ENCODE measurements around the gene TMEM151A. TPM values are rescaled to one million over a fixed set of nuclear protein-coding genes. Genes with fewer than 3 reads are reported as not detected.
"Not testable (repeated sequence)": the region's sequence is repeated elsewhere in the genome, so short reads cannot be mapped to it uniquely, and the experiment has no call there.

TMEM151A gene
- total RNA-seq, 4 donors from 2014 or later: not detected

DNA sequence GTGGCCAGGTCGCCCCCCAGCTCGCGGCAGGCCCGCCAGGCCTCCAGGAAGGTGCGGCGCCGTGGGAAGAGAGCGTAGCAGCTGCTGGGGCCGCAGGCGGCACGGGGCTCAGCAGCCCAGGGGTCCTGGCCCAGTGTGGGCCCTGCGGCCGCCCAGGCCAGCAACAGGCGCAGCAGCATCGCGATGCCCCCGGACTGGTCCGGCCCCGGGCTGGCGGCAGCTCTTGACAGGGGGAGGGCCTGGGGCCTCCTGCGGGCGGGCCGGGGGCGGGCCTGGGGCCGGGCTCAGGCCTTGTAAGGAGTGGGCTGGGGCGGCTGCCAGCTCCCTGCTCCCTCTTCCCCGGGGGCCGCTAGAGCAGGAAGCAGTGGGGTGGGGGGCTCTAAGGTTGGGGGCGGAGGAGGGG lies 25.2 kb downstream of the TMEM151A start, which contains the start of gene CD248:
CD248 (minus strand) TSS at position 196 of the 403 bp plus-strand sequence; CDS start at position 179, 17 bp downstream.
- 0 to 18% methylated on average over 9 to 26 of the region's 29 CpGs for WGBS, 2 donors
- peaks cover 0 to 67% (median 37%) of the 10 kb centered on the region in 4 donors for H3K4me1 ChIP-seq
- H3K27ac ChIP-seq: peak within 1 kb of the TSS; percentile 62 to 89 (median 80)
- H3K4me3 ChIP-seq: peak within 1 kb of the TSS; percentile 39 to 57 (median 51)
- H3K36me3 ChIP-seq: no peaks in the 10 kb centered on the region
- peaks cover 0 to 5% of the 10 kb centered on the region in 2 donors for H3K27me3 ChIP-seq
- no peaks in the 10 kb centered on the region for H3K9me3 ChIP-seq
- DNase-seq (ENCODE audit: low spot score in 2 of 2): peak; percentile 58 to 71
- peak in 1 of 2 donors; percentile 32 for TF ChIP-seq EP300 (IDR thresholded peaks at IDR 0.05)
- TF ChIP-seq POLR2A (IDR thresholded peaks at IDR 0.05): peak in 1 of 2 donors; percentile 60
- TF ChIP-seq, protein P1, sequence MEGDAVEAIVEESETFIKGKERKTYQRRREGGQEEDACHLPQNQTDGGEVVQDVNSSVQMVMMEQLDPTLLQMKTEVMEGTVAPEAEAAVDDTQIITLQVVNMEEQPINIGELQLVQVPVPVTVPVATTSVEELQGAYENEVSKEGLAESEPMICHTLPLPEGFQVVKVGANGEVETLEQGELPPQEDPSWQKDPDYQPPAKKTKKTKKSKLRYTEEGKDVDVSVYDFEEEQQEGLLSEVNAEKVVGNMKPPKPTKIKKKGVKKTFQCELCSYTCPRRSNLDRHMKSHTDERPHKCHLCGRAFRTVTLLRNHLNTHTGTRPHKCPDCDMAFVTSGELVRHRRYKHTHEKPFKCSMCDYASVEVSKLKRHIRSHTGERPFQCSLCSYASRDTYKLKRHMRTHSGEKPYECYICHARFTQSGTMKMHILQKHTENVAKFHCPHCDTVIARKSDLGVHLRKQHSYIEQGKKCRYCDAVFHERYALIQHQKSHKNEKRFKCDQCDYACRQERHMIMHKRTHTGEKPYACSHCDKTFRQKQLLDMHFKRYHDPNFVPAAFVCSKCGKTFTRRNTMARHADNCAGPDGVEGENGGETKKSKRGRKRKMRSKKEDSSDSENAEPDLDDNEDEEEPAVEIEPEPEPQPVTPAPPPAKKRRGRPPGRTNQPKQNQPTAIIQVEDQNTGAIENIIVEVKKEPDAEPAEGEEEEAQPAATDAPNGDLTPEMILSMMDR (IDR thresholded peaks at IDR 0.05): peak in 1 of 5 experiments; percentile 7

DNA sequence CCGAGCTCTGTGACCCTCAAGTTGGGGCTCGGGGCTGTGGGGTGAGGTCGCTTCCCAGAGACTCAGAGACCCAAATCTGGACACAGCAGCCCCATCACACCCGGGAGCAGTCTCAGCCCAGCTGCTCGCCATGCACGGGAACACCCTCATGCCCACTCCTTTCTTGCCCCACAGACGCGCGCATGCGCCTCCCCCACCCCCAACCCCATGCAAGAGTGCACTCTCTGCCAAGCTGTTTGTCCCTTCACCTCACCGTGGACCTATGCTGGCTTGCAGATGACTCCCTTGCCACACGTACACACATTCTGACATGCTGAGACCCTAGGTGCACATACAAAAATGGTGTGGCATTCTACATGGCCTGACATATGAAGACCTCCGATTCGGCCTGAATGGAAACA lies 25.6 kb downstream of the TMEM151A start:
- Histone ChIP-seq H3K27ac (peak overlapping the region; percentile 62 to 89 (median 80)), H3K36me3 (no peaks in the 10 kb centered on the region), H3K4me1 (peaks cover 0 to 71% (median 38%) of the 10 kb centered on the region in 4 donors), H3K27me3 (peaks cover 0 to 5% of the 10 kb centered on the region in 2 donors), H3K4me3 (peak overlapping the region in 3 of 4 donors; percentile 50 to 57 (median 52)), H3K9me3 (no peaks in the 10 kb centered on the region)
- peak; percentile 37 to 40 for DNase-seq (ENCODE audit: low spot score in 2 of 2)
- TF ChIP-seq, protein P1 (IDR thresholded peaks at IDR 0.05): no peak
- no peak for TF ChIP-seq POLR2A (IDR thresholded peaks at IDR 0.05)
- WGBS, 2 donors: 3 to 5% methylated on average over 14 of the region's 14 CpGs

DNA sequence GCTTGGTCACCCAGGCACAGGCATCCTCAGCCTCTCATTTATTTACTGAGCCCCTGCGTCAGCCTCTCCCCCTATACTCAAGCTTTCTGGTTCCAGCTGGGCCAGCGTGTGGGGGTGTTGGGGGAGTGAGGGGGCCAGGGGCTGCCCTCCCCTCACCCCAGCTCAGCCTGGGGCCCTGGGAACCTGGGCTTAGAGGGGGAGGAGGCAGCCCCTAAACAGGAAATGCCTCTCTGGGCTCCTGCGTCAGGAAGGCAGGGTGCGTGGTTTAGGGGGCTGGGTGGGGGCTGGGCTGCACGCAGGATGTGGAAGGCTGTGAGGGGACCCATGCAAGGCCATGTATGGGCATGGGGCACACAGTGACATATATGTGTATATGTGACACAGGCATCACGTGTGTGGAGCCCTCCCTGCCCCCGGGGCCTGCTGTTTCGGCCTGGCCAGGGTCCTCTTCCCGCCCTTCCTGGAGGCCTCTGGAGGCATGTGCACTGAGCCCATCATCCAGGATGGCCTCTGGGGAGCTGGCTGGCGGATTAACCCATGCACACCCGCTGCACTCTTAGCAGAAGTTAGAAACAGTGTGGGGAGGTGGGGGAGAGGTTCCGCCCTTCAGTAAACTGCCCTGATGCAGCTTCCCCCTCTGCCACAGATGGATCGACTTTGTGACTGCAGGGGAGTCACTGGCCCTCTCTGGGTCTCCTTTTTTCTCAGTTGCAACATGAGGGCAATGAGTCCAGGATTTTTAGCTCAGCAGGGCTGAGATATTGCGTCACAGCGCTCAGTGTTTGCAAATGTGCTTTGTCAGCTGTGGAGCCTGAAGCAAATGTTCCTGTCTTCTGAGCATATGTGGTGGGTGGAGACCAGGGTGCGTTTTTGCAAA lies 26.3 kb downstream of the TMEM151A start:
- H3K4me3 ChIP-seq: peak overlapping the region in 1 of 4 donors; percentile 57
- peak overlapping the region in 3 of 4 donors; percentile 70 to 89 (median 89) for H3K27ac ChIP-seq
- TF ChIP-seq POLR2A (IDR thresholded peaks at IDR 0.05) (no peak), EP300 (IDR thresholded peaks at IDR 0.05) (peak in 1 of 2 donors; percentile 58)
- TF ChIP-seq, protein P1 (IDR thresholded peaks at IDR 0.05): no peak
- H3K36me3 ChIP-seq: no peaks in the 10 kb centered on the region
- WGBS, 2 donors: 13 to 39% methylated on average over 14 of the region's 16 CpGs
- DNase-seq (ENCODE audit: low spot score in 2 of 2): peak; percentile 57 to 73
- H3K27me3 ChIP-seq: peaks cover 0 to 5% of the 10 kb centered on the region in 2 donors
- H3K4me1 ChIP-seq: peaks cover 0 to 76% (median 37%) of the 10 kb centered on the region in 4 donors
- H3K9me3 ChIP-seq: no peaks in the 10 kb centered on the region

DNA sequence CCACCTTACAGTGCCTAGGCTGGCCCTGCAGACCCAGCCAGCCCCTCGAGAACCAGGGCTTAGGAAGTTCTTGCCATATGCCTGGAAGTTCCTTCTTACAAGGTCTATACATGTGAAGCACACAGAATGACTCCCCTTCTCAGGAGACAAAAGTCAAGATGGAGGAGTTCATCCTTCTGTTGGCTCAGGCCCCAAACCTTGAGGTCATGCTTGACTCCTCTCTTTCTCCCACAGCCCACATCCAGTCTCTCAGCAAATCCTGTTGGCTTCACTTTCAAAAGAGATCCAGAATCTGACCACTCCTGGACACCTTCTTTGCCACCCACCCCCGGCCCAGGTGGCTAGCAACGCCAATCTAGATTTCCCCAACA lies 26.9 kb downstream of the TMEM151A start:
- H3K4me1 ChIP-seq: peaks cover 0 to 75% (median 34%) of the 10 kb centered on the region in 4 donors
- no peaks in the 10 kb centered on the region for H3K9me3 ChIP-seq
- DNase-seq (ENCODE audit: low spot score in 2 of 2): no peak
- no peak for TF ChIP-seq EP300 (IDR thresholded peaks at IDR 0.05)
- TF ChIP-seq, protein P1 (IDR thresholded peaks at IDR 0.05): no peak
- TF ChIP-seq POLR2A (IDR thresholded peaks at IDR 0.05): no peak
- H3K36me3 ChIP-seq: no peaks in the 10 kb centered on the region
- WGBS, 2 donors: 60 to 72% methylated on average over 3 of the region's 3 CpGs
- H3K4me3 ChIP-seq: no peak overlapping the region
- peaks cover 0 to 5% of the 10 kb centered on the region in 2 donors for H3K27me3 ChIP-seq
- peak overlapping the region in 3 of 4 donors; percentile 70 to 89 (median 89) for H3K27ac ChIP-seq

DNA sequence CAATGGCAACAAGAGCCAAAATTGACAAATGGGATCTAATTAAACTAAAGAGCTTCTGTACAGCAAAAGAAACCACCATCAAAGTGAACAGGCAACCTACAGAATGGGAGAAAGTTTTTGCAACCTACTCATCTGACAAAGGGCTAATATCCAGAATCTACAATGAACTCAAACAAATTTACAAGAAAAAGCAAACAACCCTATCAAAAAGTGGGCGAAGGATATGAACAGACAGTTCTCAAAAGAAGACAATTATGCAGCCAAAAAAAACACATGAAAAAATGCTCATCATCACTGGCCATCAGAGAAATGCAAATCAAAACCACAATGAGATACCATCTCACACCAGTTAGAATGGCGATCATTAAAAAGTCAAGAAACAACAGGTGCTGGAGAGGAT lies 28.6 kb downstream of the TMEM151A start:
- H3K4me1 ChIP-seq: peaks cover 0 to 74% (median 30%) of the 10 kb centered on the region in 4 donors
- not testable (repeated sequence) for H3K9me3 ChIP-seq; DNase-seq (ENCODE audit: low spot score in 2 of 2); H3K27ac ChIP-seq; H3K36me3 ChIP-seq; H3K4me3 ChIP-seq; H3K27me3 ChIP-seq
- 96 to 97% methylated on average over 2 of the region's 2 CpGs for WGBS, 2 donors

DNA sequence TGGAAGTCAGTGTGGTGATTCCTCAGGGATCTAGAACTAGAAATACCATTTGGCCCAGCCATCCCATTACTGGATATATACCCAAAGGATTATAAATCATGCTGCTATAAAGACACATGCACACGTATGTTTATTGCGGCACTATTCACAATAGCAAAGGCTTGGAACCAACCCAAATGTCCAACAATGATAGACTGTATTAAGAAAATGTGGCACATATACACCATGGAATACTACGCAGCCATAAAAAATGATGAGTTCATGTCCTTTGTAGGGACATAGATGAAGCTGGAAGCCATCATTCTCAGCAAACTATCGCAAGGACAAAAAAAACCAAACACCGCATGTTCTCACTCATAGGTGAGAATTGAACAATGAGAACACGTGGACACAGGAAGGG lies 29.1 kb downstream of the TMEM151A start:
- not testable (repeated sequence) for H3K36me3 ChIP-seq; H3K9me3 ChIP-seq; H3K27ac ChIP-seq; H3K27me3 ChIP-seq; H3K4me3 ChIP-seq; DNase-seq (ENCODE audit: low spot score in 2 of 2)
- peaks cover 0 to 73% (median 32%) of the 10 kb centered on the region in 4 donors for H3K4me1 ChIP-seq
- WGBS, 2 donors: 90 to 94% methylated on average over 6 of the region's 6 CpGs
